CD8-positive, alpha-beta memory T cell (primary cell): Measurements from ENCODE around the gene SOD3. TPM values are rescaled to one million over a fixed set of nuclear protein-coding genes. Genes with fewer than 3 reads are reported as not detected.

Source experiments
- CTCF ChIA-PET: fragments of 350-600 bp; sonication (Branson Sonifier 250); formaldehyde crosslinking; loops from one replicate; lab custom pipeline; 2021; ENCODE audit warnings: antibody characterized with exemption; lab: Charles Lee
- POLR2A ChIA-PET: fragments of 350-600 bp; sonication (Branson Sonifier 250); formaldehyde crosslinking; loops from one replicate; lab custom pipeline; 2021; ENCODE audit warnings: antibody characterized with exemption; lab: Charles Lee
- DNase-seq, 5 donors: peaks; one replicate each; pipeline versions ENCODE4 v3.0.0 to v3.0.0-alpha.2; 2020 to 2022; ENCODE audit warnings: mixed read lengths in 1 of 5
- H3K27ac ChIP-seq: one replicate; pipeline ENCODE4 v1.7.0; 2013; ENCODE audit warnings: low read depth, mild to moderate bottlenecking, low read length, moderate library complexity
- H3K27me3 ChIP-seq: 2 replicates; pipeline ENCODE4 v1.7.0; 2013; ENCODE audit warnings: low read length, mild to moderate bottlenecking; ENCODE audit not compliant: insufficient read depth, poor library complexity, severe bottlenecking
- H3K36me3 ChIP-seq: 2 replicates; pipeline ENCODE4 v1.7.0; 2013; ENCODE audit warnings: mild to moderate bottlenecking, low read length, moderate library complexity; ENCODE audit not compliant: insufficient read depth
- H3K4me1 ChIP-seq: 2 replicates; pipeline ENCODE4 v1.7.0; 2013; ENCODE audit warnings: mild to moderate bottlenecking, low read length, moderate library complexity; ENCODE audit not compliant: insufficient read depth
- H3K4me3 ChIP-seq: 2 replicates; pipeline ENCODE4 v1.7.0; 2013; ENCODE audit warnings: mild to moderate bottlenecking, low read length
- H3K9me3 ChIP-seq: 2 replicates; pipeline ENCODE4 v1.7.0; 2013; ENCODE audit warnings: mild to moderate bottlenecking, low read length
- H3K27ac Mint-ChIP-seq, 8 donors: one replicate each; pipeline ENCODE4 v1.8.0; 2020 to 2021; ENCODE audit warnings: mixed read lengths in 8 of 8, mild to moderate bottlenecking in 6 of 8, inconsistent platforms in 3 of 8, moderate library complexity in 3 of 8
- H3K27me3 Mint-ChIP-seq, 2 donors: one replicate each; pipeline ENCODE4 v1.8.0; 2020 to 2021; ENCODE audit warnings: mixed read lengths in 2 of 2, mild to moderate bottlenecking in 1 of 2, moderate library complexity in 1 of 2
- H3K36me3 Mint-ChIP-seq, 3 donors: one replicate each; pipeline ENCODE4 v1.8.0; 2020 to 2021; ENCODE audit warnings: mixed read lengths in 3 of 3, inconsistent platforms in 1 of 3, mild to moderate bottlenecking in 1 of 3
- H3K4me1 Mint-ChIP-seq, 3 donors: one replicate each; pipeline ENCODE4 v1.8.0; 2020 to 2021; ENCODE audit warnings: mixed read lengths in 3 of 3, inconsistent platforms in 1 of 3, mild to moderate bottlenecking in 1 of 3
- H3K4me3 Mint-ChIP-seq, 7 donors: one replicate each; pipeline ENCODE4 v1.8.0; 2020 to 2021; ENCODE audit warnings: mixed read lengths in 7 of 7, mild to moderate bottlenecking in 6 of 7, moderate library complexity in 4 of 7, inconsistent platforms in 2 of 7
- H3K9me3 Mint-ChIP-seq, 5 donors: one replicate each; pipeline ENCODE4 v1.8.0; 2020 to 2022; ENCODE audit warnings: mixed read lengths in 5 of 5, mild to moderate bottlenecking in 3 of 5, moderate library complexity in 2 of 5, inconsistent platforms in 1 of 5
- polyA plus RNA-seq: library from polyadenylated mRNA; unstranded; fragments of 300-500 nt; fragmentation: Illumina TruSeq; gene quantifications from one replicate; pipeline ENCODE4 v1.2.3, GENCODE V29; 2021
- total RNA-seq, 2 experiments: library from RNA; stranded (reverse); gene quantifications; one replicate each; pipeline ENCODE4 v1.2.3, GENCODE V29; 2021

Gene SOD3
- total and polyA plus RNA-seq, 3 experiments from 2014 or later: not detected

- H3K4me3 Mint-ChIP-seq: no peak overlapping the region
- H3K27ac ChIP-seq: no peak overlapping the region
- H3K27me3 ChIP-seq: no peaks in the 10 kb centered on the region
- H3K4me1 Mint-ChIP-seq: no peaks in the 10 kb centered on the region
- H3K36me3 ChIP-seq: no peaks in the 10 kb centered on the region
- no peak overlapping the region for H3K4me3 ChIP-seq
- POLR2A ChIA-PET: no interaction called here
- peaks cover 0 to 2% of the 10 kb centered on the region in 2 donors for H3K27me3 Mint-ChIP-seq
- peaks cover 4% of the 10 kb centered on the region for H3K9me3 ChIP-seq
- no peaks in the 10 kb centered on the region for H3K4me1 ChIP-seq
- DNase-seq: no peak
- peaks cover 0 to 2% (median 0%) of the 10 kb centered on the region in 3 donors for H3K36me3 Mint-ChIP-seq
- CTCF ChIA-PET: no interaction called here
- H3K27ac Mint-ChIP-seq: no peak overlapping the region
- peaks cover 28 to 33% (median 29%) of the 10 kb centered on the region in 5 donors for H3K9me3 Mint-ChIP-seq
Observed at GRCh38 chr4:24754571-24754970, 40.8 kb upstream of the SOD3 start.

- no peaks in the 10 kb centered on the region for H3K4me1 Mint-ChIP-seq
- Histone ChIP-seq H3K4me1 (no peaks in the 10 kb centered on the region), H3K9me3 (no peaks in the 10 kb centered on the region), H3K27ac (no peak overlapping the region), H3K27me3 (no peaks in the 10 kb centered on the region), H3K36me3 (no peaks in the 10 kb centered on the region), H3K4me3 (no peak overlapping the region)
- H3K4me3 Mint-ChIP-seq: no peak overlapping the region
- H3K9me3 Mint-ChIP-seq: peaks cover 0 to 7% (median 4%) of the 10 kb centered on the region in 5 donors
- ChIA-PET POLR2A (no interaction called here), CTCF (no interaction called here)
- peaks cover 0 to 3% of the 10 kb centered on the region in 2 donors for H3K27me3 Mint-ChIP-seq
- no peak for DNase-seq
- no peak overlapping the region for H3K27ac Mint-ChIP-seq
- no peaks in the 10 kb centered on the region for H3K36me3 Mint-ChIP-seq
Observed at GRCh38 chr4:24763631-24764297, 31.6 kb upstream of the SOD3 start.

- ChIA-PET CTCF (no interaction called here), POLR2A (no interaction called here)
- Mint-ChIP-seq H3K27ac (no peak overlapping the region), H3K36me3 (no peaks in the 10 kb centered on the region), H3K9me3 (peaks cover 0 to 3% (median 2%) of the 10 kb centered on the region in 5 donors), H3K4me3 (no peak overlapping the region), H3K27me3 (peaks cover 0 to 3% of the 10 kb centered on the region in 2 donors), H3K4me1 (no peaks in the 10 kb centered on the region)
- H3K9me3 ChIP-seq: no peaks in the 10 kb centered on the region
- DNase-seq: no peak
- no peak overlapping the region for H3K4me3 ChIP-seq
- H3K27me3 ChIP-seq: no peaks in the 10 kb centered on the region
- H3K36me3 ChIP-seq: no peaks in the 10 kb centered on the region
- H3K4me1 ChIP-seq: no peaks in the 10 kb centered on the region
- H3K27ac ChIP-seq: no peak overlapping the region
Observed at GRCh38 chr4:24764345-24764744, 31.0 kb upstream of the SOD3 start.

- ChIA-PET CTCF (no interaction called here), POLR2A (no interaction called here)
- Mint-ChIP-seq H3K36me3 (no peaks in the 10 kb centered on the region), H3K4me1 (no peaks in the 10 kb centered on the region), H3K27ac (no peak overlapping the region), H3K27me3 (peaks cover 0 to 3% of the 10 kb centered on the region in 2 donors), H3K9me3 (peaks cover 0 to 3% (median 0%) of the 10 kb centered on the region in 5 donors), H3K4me3 (no peak overlapping the region)
- H3K36me3 ChIP-seq: no peaks in the 10 kb centered on the region
- no peak for DNase-seq
- no peaks in the 10 kb centered on the region for H3K27me3 ChIP-seq
- no peaks in the 10 kb centered on the region for H3K9me3 ChIP-seq
- H3K4me1 ChIP-seq: no peaks in the 10 kb centered on the region
- H3K4me3 ChIP-seq: no peak overlapping the region
- no peak overlapping the region for H3K27ac ChIP-seq
Observed at GRCh38 chr4:24765376-24765988, 29.9 kb upstream of the SOD3 start.

GRCh38 chr4:24768006-24768405 is 27.4 kb upstream of the SOD3 start:
- H3K27ac ChIP-seq: no peak overlapping the region
- ChIA-PET POLR2A (no interaction called here), CTCF (no interaction called here)
- peaks cover 0 to 3% of the 10 kb centered on the region in 2 donors for H3K27me3 Mint-ChIP-seq
- no peaks in the 10 kb centered on the region for H3K9me3 ChIP-seq
- no peak overlapping the region for H3K4me3 Mint-ChIP-seq
- no peak overlapping the region for H3K4me3 ChIP-seq
- H3K36me3 Mint-ChIP-seq: no peaks in the 10 kb centered on the region
- peaks cover 0 to 3% (median 0%) of the 10 kb centered on the region in 5 donors for H3K9me3 Mint-ChIP-seq
- H3K4me1 Mint-ChIP-seq: no peaks in the 10 kb centered on the region
- DNase-seq: no peak
- H3K27me3 ChIP-seq: no peaks in the 10 kb centered on the region
- no peak overlapping the region for H3K27ac Mint-ChIP-seq
- H3K36me3 ChIP-seq: no peaks in the 10 kb centered on the region
- H3K4me1 ChIP-seq: no peaks in the 10 kb centered on the region

GRCh38 chr4:24768604-24769003 is 26.8 kb upstream of the SOD3 start:
- Histone ChIP-seq H3K27ac (no peak overlapping the region), H3K9me3 (no peaks in the 10 kb centered on the region), H3K27me3 (no peaks in the 10 kb centered on the region), H3K36me3 (no peaks in the 10 kb centered on the region), H3K4me3 (no peak overlapping the region), H3K4me1 (no peaks in the 10 kb centered on the region)
- H3K4me3 Mint-ChIP-seq: no peak overlapping the region
- no peaks in the 10 kb centered on the region for H3K36me3 Mint-ChIP-seq
- H3K27ac Mint-ChIP-seq: no peak overlapping the region
- ChIA-PET POLR2A (no interaction called here), CTCF (no interaction called here)
- peaks cover 0 to 3% of the 10 kb centered on the region in 2 donors for H3K27me3 Mint-ChIP-seq
- no peaks in the 10 kb centered on the region for H3K4me1 Mint-ChIP-seq
- H3K9me3 Mint-ChIP-seq: peaks cover 0 to 3% (median 0%) of the 10 kb centered on the region in 5 donors
- no peak for DNase-seq

GRCh38 chr4:24769571-24769970 is 25.8 kb upstream of the SOD3 start:
- no peaks in the 10 kb centered on the region for H3K36me3 Mint-ChIP-seq
- no peaks in the 10 kb centered on the region for H3K9me3 ChIP-seq
- no peaks in the 10 kb centered on the region for H3K4me1 ChIP-seq
- H3K9me3 Mint-ChIP-seq: peaks cover 0 to 3% (median 0%) of the 10 kb centered on the region in 5 donors
- no peak overlapping the region for H3K4me3 Mint-ChIP-seq
- ChIA-PET CTCF (no interaction called here), POLR2A (no interaction called here)
- DNase-seq: no peak
- no peak overlapping the region for H3K27ac ChIP-seq
- no peak overlapping the region for H3K4me3 ChIP-seq
- no peaks in the 10 kb centered on the region for H3K27me3 ChIP-seq
- H3K27me3 Mint-ChIP-seq: peaks cover 0 to 3% of the 10 kb centered on the region in 2 donors
- H3K4me1 Mint-ChIP-seq: no peaks in the 10 kb centered on the region
- H3K27ac Mint-ChIP-seq: no peak overlapping the region
- no peaks in the 10 kb centered on the region for H3K36me3 ChIP-seq

- peaks cover 0 to 3% (median 0%) of the 10 kb centered on the region in 5 donors for H3K9me3 Mint-ChIP-seq
- Histone ChIP-seq H3K27ac (no peak overlapping the region), H3K4me3 (no peak overlapping the region), H3K36me3 (no peaks in the 10 kb centered on the region), H3K4me1 (no peaks in the 10 kb centered on the region), H3K27me3 (no peaks in the 10 kb centered on the region), H3K9me3 (no peaks in the 10 kb centered on the region)
- POLR2A ChIA-PET: no interaction called here
- no peak overlapping the region for H3K27ac Mint-ChIP-seq
- no peak overlapping the region for H3K4me3 Mint-ChIP-seq
- no peak for DNase-seq
- CTCF ChIA-PET: no interaction called here
- no peaks in the 10 kb centered on the region for H3K36me3 Mint-ChIP-seq
- peaks cover 0 to 2% of the 10 kb centered on the region in 2 donors for H3K27me3 Mint-ChIP-seq
- no peaks in the 10 kb centered on the region for H3K4me1 Mint-ChIP-seq
Observed at GRCh38 chr4:24770032-24770584, 25.3 kb upstream of the SOD3 start.
